A549 treated with dexamethasone at 1 μM for 4 hours (cell line): Measurements from ENCODE around the gene FLOT2. TPM values are rescaled to one million over a fixed set of nuclear protein-coding genes. Genes with fewer than 3 reads are reported as not detected.

Experiments
- total RNA-seq: library from RNA; stranded (reverse); fragments of 200-300 nt; extraction: Qiagen RNA extraction; gene quantifications from 5 replicates; pipeline ENCODE4 v1.2.3, GENCODE V29; 2022

Gene FLOT2, protein sequence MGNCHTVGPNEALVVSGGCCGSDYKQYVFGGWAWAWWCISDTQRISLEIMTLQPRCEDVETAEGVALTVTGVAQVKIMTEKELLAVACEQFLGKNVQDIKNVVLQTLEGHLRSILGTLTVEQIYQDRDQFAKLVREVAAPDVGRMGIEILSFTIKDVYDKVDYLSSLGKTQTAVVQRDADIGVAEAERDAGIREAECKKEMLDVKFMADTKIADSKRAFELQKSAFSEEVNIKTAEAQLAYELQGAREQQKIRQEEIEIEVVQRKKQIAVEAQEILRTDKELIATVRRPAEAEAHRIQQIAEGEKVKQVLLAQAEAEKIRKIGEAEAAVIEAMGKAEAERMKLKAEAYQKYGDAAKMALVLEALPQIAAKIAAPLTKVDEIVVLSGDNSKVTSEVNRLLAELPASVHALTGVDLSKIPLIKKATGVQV
- 69.2 to 96.1 TPM (median 91.3 TPM) in 5 replicates for total RNA-seq

GRCh38 chr17:28896884-28897768, at the start of gene FLOT2:
FLOT2 (minus strand) TSS chr17:28897733; CDS start chr17:28897574, 159 bp downstream.

DNA sequence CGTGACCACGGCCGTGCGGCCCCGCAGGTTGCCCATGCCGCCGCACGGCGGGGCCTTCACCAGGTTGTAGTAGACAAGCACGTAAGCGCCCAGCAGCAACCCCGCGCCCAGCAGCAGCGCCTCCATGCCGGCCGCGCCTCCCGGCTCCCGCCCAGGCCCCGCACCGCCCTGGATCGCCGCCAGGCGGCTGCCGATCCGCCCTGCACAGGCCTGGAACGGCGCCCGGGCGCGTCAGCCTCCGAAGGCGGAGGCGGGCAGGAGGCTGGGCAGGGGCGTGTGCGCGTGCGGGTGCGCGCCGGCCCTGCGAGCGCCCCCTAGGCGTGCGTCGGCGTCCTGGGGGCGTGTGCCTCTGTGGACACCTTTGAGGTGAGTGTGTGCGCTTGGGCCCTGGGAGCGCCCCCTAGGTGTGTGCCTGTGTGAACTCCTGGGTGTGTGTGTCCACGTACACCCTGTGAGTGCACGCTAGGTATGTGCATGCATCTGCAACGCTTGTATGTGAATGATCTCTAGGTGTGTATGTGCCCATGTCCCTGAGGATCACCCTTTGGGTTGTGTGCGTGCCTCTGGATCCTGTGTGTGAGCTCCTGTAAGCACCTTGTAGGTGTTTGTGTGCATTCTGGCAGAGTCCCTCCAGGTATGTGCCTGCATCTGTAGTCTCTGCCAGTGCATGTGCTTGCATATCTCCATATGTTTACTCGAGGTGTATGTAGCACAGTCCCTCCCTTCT, 5.4 kb upstream of the FLOT2 start, which contains the start of gene DHRS13:
Gene DHRS13, minus strand, starts transcription at position 261 of the 727 bp plus-strand sequence. Its CDS starts 135 bp downstream, at position 126.

GRCh38 chr17:28854457-28855335, 42.8 kb downstream of the FLOT2 start, which contains the start of gene ERAL1:
ERAL1 (plus strand) TSS chr17:28855016; CDS start chr17:28855035, 19 bp downstream.

GRCh38 chr17:28842282-28843012, 55.1 kb downstream of the FLOT2 start, which contains the start of gene FAM222B:
FAM222B (minus strand) TSS chr17:28842790; CDS start chr17:28766667, 76,123 bp downstream.

Other genes starting within 250 kb of the FLOT2 start
- 75.2 to 84.3 TPM (median 77.7 TPM) in 5 replicates for gene SDF2, start 235.8 kb downstream of the FLOT2 start, total RNA-seq
- gene SUPT6H, start 235.5 kb downstream of the FLOT2 start, total RNA-seq = 56.8 to 83.6 TPM (median 78.1 TPM) in 5 replicates
- 0.87 to 1.6 TPM (median 1.4 TPM) in 5 replicates for gene PROCA1, start 185.8 kb downstream of the FLOT2 start, total RNA-seq
- gene RAB34, start 179.9 kb downstream of the FLOT2 start, total RNA-seq = 192 to 231 TPM (median 217 TPM) in 5 replicates
- gene RPL23A, start 177.7 kb downstream of the FLOT2 start, total RNA-seq = 1,532 to 2,344 TPM (median 1,598 TPM) in 5 replicates
- gene TLCD1, start 171.5 kb downstream of the FLOT2 start, total RNA-seq = 27.5 to 45.5 TPM (median 40.7 TPM) in 5 replicates
- gene NEK8, start 168.9 kb downstream of the FLOT2 start, total RNA-seq = 2.5 to 3.9 TPM (median 3.7 TPM) in 5 replicates
- 46.2 to 72.9 TPM (median 69.6 TPM) in 5 replicates for gene TRAF4, start 153.7 kb downstream of the FLOT2 start, total RNA-seq
- gene FAM222B, start 54.9 kb downstream of the FLOT2 start, total RNA-seq = 31.8 to 55.0 TPM (median 49.9 TPM) in 5 replicates
- gene ERAL1, start 42.7 kb downstream of the FLOT2 start, total RNA-seq = 69.9 to 83.2 TPM (median 80.3 TPM) in 5 replicates
- gene DHRS13, start 5.3 kb upstream of the FLOT2 start, total RNA-seq = 5.8 to 7.0 TPM (median 6.5 TPM) in 5 replicates
- gene PHF12, start 53.8 kb upstream of the FLOT2 start, total RNA-seq = 27.2 to 39.1 TPM (median 36.7 TPM) in 5 replicates
- gene SEZ6, start 108.3 kb upstream of the FLOT2 start, total RNA-seq = 0.08 TPM in 1 of 5 replicates, not detected in the others
- gene PIPOX, start 145.4 kb upstream of the FLOT2 start, total RNA-seq = 0.07 to 0.29 TPM (median 0.10 TPM) in 5 replicates